Adipocyte (in vitro differentiated cells): ENCODE results near the gene ADAM12.

Experiments used
- DNase-seq: peaks from one replicate; pipeline ENCODE4 v3.0.0-alpha.2; 2015; ENCODE audit warnings: low read depth
- H3K27me3 ChIP-seq: replicated peaks from 2 replicates; pipeline ENCODE4 v1.7.0; 2013; ENCODE audit warnings: mild to moderate bottlenecking, low read length, moderate library complexity; ENCODE audit not compliant: control insufficient read depth, insufficient read depth
- H3K36me3 ChIP-seq: 2 replicates; pipeline ENCODE4 v1.7.0; 2013; ENCODE audit warnings: low read length, mild to moderate bottlenecking, moderate library complexity; ENCODE audit not compliant: control insufficient read depth, insufficient read depth, severe bottlenecking
- H3K4me1 ChIP-seq: 2 replicates; pipeline ENCODE4 v1.7.0; 2013; ENCODE audit warnings: mild to moderate bottlenecking, low read length, moderate library complexity; ENCODE audit not compliant: control insufficient read depth, insufficient read depth
- H3K4me3 ChIP-seq: 2 replicates; pipeline ENCODE4 v1.7.0; 2013; ENCODE audit warnings: mild to moderate bottlenecking, low read length, moderate library complexity
- H3K9ac ChIP-seq: 2 replicates; pipeline ENCODE4 v1.7.0; 2013; ENCODE audit warnings: mild to moderate bottlenecking, low read length, moderate library complexity
- H3K9me3 ChIP-seq: 2 replicates; pipeline ENCODE4 v1.7.0; 2013; ENCODE audit warnings: mild to moderate bottlenecking, low read length, moderate library complexity; ENCODE audit not compliant: control insufficient read depth

Gene ADAM12

DNA sequence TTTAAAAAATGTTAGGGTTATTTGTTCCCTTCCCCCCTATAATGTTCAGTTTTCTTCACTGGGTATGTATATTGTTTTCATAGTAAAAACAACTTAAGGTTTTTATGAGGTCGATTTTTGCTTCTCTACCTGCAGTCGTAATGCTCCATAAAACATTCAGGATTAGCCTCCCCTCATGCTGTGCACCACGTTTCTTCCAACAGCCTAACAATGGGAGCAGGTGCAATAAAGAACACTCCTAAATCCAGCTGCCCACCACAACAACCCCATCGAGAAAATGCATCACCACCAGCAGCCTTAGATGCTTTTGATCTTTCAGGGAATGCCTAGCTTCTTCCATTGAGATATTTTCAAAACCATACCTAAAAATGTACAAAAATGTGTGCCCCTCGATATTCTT lies 111.1 kb downstream of the ADAM12 start:
- no peak overlapping the region for H3K9ac ChIP-seq
- H3K9me3 ChIP-seq = no peaks in the 10 kb centered on the region
- no peaks in the 10 kb centered on the region for H3K4me1 ChIP-seq
- H3K27me3 ChIP-seq = no peaks in the 10 kb centered on the region
- DNase-seq = no peak
- no peak overlapping the region for H3K4me3 ChIP-seq
- peaks cover 37% of the 10 kb centered on the region for H3K36me3 ChIP-seq

DNA sequence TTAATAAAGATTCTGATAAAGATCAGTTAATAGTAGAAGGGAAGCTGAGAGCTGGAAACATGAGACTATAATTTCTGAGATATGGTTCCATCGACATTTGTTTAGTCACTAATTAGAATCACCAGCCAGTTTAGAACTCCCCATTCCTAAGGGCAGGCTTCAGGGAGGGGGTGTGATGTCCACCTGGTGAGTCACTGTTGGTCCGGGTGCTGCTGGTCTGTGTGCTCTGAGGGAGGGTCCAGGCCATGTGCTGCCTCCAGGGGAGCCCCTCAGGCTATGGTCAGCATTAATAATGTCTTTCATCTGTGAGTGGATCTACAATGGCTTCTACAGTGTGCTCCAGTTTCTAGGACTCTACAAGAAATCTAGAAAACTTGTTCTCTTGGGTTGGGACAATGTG lies 115.8 kb downstream of the ADAM12 start:
- no peak for DNase-seq
- Histone ChIP-seq H3K4me3 (no peak overlapping the region), H3K9ac (no peak overlapping the region), H3K9me3 (no peaks in the 10 kb centered on the region), H3K27me3 (no peaks in the 10 kb centered on the region), H3K4me1 (peaks cover 11% of the 10 kb centered on the region), H3K36me3 (peaks cover 30% of the 10 kb centered on the region)

DNA sequence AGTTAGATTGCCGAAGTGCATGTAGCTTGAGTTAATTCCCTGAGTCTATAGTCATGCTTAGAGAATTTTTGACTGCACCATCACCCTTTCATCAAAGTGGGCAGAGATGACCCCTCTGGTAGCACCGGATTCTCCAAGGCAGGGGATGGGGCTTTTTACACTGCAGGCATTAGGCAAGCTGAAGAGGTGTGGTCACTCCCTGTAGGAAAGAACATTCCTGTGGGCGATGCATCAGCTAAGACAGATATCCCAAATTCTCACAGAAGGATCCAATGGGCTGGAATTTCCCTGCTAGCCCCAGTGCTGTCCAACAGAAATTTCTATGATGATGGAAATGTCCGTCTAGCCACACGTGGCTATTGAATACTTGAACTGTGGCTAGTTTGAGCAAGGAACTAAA lies 118.2 kb downstream of the ADAM12 start:
- Histone ChIP-seq H3K9me3 (no peaks in the 10 kb centered on the region), H3K4me1 (peaks cover 11% of the 10 kb centered on the region), H3K9ac (no peak overlapping the region), H3K36me3 (peaks cover 18% of the 10 kb centered on the region), H3K27me3 (no peaks in the 10 kb centered on the region), H3K4me3 (no peak overlapping the region)
- peak; percentile 57 for DNase-seq

DNA sequence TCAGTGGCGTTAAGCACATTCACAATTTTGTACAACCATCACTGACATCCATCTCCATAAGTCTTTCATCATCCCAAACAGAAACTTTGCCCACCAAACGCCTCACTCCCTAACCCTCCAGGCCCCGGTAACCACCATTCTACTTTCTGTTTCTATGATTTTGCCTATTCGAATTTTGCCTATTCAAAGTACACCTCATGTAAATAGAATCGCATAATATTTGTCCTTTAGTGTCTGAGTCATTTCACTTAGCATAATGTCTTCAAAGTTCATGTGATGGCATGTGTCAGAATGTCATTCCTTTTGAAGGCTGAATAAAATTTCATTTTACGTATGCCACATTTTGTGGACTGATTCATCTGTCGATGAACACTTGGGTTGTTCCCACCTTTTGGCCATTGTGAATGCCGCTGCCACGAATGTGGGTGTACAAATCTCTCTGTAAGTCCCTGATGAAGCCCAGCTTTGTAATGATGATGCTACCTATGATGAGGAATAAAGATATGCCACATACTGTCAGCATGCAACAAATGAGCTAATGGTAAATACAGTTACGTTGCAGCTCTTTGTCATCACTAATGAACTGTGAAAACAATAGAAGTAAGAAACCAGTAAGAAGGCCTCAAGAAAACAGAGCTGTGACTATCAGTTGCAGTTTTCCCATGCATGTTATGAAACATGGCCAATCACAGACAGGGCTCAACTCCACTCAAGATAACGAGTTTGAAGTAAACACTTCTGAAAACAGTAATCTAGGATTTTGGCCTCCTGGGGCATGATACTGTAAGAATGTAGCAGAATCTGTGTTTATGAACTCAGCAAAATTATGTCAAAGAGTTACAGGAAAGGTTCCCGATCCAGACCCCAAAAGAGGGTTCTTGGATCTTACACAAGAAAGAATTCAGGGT lies 120.0 kb downstream of the ADAM12 start:
- Histone ChIP-seq H3K36me3 (peaks cover 8% of the 10 kb centered on the region), H3K4me1 (peaks cover 26% of the 10 kb centered on the region), H3K4me3 (no peak overlapping the region), H3K9me3 (no peaks in the 10 kb centered on the region), H3K27me3 (no peaks in the 10 kb centered on the region), H3K9ac (no peak overlapping the region)
- no peak for DNase-seq

DNA sequence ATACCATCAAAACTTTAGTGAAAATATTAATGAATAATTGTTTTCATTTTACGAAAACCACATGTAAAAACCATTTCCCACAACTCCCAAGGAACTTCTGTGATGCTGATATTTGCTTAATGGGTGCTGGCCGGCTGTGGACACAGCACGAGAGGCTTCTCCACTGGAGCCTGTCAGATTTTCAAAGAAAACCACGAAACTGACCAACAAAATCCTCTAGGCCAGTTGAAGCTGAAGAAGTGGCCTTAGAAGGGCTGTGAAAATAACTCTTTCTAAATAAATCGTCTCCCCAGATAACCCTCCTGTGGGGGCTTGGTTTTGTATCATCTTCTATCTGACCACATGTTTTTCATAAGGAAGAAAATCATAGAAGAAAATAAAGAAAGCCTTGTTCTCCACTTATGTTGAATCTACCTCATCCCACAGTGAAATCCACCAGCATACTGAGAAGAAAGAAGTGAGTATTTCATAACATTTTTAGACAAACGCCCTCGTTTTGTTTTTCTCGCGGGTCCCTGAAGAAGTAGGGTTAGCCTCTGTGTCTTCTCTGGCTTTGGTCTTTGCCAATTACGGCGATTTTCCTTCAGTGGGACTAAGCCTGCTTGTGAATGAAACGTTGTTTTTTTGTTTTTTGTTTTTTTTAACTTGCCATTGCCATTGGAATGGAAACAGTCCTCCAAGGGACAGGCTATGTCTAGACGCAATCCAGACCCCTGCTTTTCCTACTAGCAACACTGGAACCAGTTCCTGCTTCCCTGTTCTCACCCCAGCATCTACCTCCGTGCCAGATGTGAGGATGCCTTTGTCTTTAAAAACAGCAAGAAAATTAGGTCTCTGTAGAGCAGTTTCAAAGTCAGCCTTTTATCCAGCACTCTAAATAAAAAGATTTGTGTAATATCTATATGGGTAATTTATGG lies 123.9 kb downstream of the ADAM12 start:
- no peaks in the 10 kb centered on the region for H3K27me3 ChIP-seq
- peak overlapping the region; percentile 56 for H3K4me3 ChIP-seq
- DNase-seq = peak; percentile 24
- no peaks in the 10 kb centered on the region for H3K9me3 ChIP-seq
- H3K36me3 ChIP-seq = no peaks in the 10 kb centered on the region
- peaks cover 39% of the 10 kb centered on the region for H3K4me1 ChIP-seq
- H3K9ac ChIP-seq = peak overlapping the region; percentile 77

DNA sequence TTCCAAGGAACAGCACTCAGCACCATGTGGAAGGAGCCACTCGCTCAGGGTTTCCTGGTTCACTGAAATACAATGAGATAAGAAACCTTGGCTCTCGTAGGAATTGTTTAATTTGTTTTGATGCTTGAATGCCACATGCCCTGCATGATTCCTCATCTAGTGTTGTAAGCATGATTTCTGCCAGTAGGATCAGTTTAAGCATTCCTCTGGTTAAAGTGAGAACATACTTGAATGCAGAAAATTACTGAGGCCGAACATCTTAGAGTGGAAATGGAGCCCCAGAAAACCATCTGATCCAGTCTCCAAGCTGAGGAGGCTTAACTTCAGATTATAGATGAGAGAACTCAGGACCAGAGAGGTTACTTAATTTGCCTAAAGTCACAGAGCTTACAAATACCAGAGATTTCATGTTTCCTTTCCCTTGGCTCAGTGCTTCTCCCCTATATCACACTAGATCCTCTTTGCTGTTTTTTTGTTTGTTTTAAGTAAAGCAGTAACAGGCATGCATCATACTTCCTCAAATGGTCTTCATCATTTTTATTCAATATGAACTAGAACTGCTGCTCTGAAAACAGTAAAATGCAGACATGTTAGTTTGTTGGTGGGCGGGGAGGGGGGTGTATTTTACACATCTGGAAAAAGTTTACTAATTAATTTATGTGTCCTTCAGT lies 125.1 kb downstream of the ADAM12 start:
- H3K4me3 ChIP-seq = peak overlapping the region; percentile 34
- H3K9ac ChIP-seq = peak overlapping the region; percentile 75
- H3K4me1 ChIP-seq = peaks cover 43% of the 10 kb centered on the region
- H3K27me3 ChIP-seq = no peaks in the 10 kb centered on the region
- H3K36me3 ChIP-seq = no peaks in the 10 kb centered on the region
- H3K9me3 ChIP-seq = no peaks in the 10 kb centered on the region
- peak; percentile 63 for DNase-seq

DNA sequence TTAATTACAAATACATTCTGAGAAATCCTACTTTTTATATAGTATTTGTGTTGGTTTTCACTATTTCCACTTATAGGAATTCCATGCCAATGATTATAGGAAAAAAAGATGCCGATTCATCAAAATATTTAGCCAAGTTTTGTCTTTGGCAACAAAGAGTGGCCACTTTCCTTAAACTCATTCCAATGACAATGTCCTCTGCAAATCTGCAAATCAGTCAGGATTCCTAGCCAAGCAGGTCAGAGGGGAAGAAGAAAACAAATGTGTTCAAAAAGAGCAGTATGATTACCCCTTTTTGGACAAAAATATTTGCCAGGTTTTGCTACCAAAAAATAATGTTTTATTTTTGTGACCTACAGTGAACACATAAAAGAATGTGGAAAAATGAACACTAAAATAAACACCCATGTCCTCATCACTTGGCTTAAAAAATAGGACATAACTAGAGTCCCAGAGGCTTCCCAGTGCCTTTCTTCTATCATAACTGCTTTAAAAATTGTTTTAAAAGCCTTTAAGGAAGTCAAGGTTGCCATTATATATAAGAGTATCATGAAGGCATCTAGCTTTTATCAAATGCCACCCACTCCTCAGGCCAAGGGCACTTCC lies 125.9 kb downstream of the ADAM12 start:
- DNase-seq = peak; percentile 14
- Histone ChIP-seq H3K4me3 (peak overlapping the region; percentile 34), H3K4me1 (peaks cover 43% of the 10 kb centered on the region), H3K9me3 (no peaks in the 10 kb centered on the region), H3K36me3 (no peaks in the 10 kb centered on the region), H3K9ac (peak overlapping the region; percentile 75), H3K27me3 (no peaks in the 10 kb centered on the region)

DNA sequence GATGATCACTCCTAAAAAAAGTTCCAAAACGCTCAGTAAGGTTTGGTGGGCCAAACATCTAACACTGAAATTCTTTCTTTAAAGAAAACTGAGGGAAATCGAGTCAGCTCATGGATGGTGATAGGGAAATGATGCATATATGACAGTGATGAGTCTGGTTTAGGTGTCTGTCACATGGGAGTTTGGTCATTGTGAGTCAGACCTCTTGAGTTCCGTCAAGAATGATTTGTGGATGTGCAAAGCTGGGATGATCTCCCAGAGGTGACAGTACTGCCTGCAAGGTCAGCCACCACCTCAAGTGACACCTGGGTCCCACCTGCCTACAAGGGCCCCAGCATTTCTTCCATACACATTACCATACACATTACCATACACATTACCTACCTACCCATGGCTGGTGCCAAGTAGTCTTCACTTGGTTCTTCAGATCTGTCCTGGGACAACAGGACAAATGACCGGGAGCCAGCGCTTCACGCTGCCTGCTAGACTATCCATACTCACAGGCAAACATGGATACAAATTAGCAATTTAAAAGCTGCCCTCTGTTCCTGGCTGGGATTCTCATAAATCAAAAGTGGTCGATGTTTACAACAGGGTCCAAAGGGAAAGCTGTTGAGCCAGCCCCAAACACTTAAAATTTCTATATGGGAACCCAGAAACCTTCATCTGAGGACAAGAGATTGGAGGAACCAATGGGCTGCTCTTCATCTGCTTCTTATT lies 128.4 kb downstream of the ADAM12 start:
- H3K36me3 ChIP-seq = peaks cover 15% of the 10 kb centered on the region
- peaks cover 43% of the 10 kb centered on the region for H3K4me1 ChIP-seq
- H3K9me3 ChIP-seq = no peaks in the 10 kb centered on the region
- H3K9ac ChIP-seq = no peak overlapping the region
- no peak overlapping the region for H3K4me3 ChIP-seq
- no peaks in the 10 kb centered on the region for H3K27me3 ChIP-seq
- no peak for DNase-seq

DNA sequence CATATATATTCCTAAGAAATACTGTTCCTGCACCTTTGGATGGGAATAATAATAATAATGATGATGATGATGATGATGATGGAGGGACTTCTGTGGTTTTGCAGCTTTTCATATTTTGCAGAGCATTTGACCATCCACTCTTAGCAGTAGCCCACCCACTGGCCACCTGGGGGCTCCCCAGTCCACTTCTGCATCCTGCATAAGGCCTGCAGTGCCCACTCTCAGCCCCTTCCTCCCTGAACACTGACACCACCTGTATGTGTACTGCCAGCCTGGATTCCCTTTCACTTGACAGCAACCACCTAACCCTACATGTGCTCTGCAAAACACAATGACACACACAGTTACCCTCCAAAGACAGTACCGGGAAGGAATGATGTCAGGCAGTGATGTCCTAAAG lies 131.4 kb downstream of the ADAM12 start:
- Histone ChIP-seq H3K9me3 (no peaks in the 10 kb centered on the region), H3K4me3 (no peak overlapping the region), H3K4me1 (peaks cover 29% of the 10 kb centered on the region), H3K36me3 (peaks cover 24% of the 10 kb centered on the region), H3K27me3 (no peaks in the 10 kb centered on the region), H3K9ac (no peak overlapping the region)
- DNase-seq = no peak

DNA sequence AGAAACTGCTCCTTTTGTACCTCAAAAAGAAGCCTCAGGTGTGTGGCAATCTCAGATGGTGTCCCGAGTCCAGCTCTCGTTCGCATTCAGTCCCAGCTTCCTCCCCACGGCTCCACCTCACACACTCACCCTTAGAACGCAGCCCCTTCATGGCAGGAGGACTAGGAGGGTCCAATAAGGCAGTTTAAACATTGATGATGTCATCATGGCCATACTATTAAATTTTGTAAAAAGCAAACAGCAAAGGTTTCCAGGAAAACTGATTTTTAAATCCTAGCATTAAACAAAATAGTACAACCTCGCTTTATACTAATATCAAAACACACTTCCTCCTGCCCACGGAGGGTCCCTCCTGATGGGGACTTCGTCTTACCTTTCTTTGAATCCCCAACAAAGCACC lies 133.0 kb downstream of the ADAM12 start:
- H3K4me1 ChIP-seq = peaks cover 34% of the 10 kb centered on the region
- H3K27me3 ChIP-seq = no peaks in the 10 kb centered on the region
- no peak overlapping the region for H3K4me3 ChIP-seq
- peaks cover 24% of the 10 kb centered on the region for H3K36me3 ChIP-seq
- no peaks in the 10 kb centered on the region for H3K9me3 ChIP-seq
- no peak overlapping the region for H3K9ac ChIP-seq
- no peak for DNase-seq
